ENCODE results near the gene THSD7B. TPM values are rescaled to one million over a fixed set of nuclear protein-coding genes. Genes with fewer than 3 reads are reported as not detected.

The THSD7B gene
- total and polyA plus RNA-seq, 2 of the 8 experiments (the other 6 are each of a cell fraction or from before 2014, with no cell fraction given) = 0.60 to 2.9 TPM

- no peak overlapping the region for H3K4me3 ChIP-seq (ENCODE audit: extremely low read depth in 1 of 4, insufficient read depth in 2 of 4, low read depth in 3 of 4, low read length in 4 of 4)
- H3K79me2 ChIP-seq (ENCODE audit: control insufficient read depth in 1 of 2, insufficient read depth in 2 of 2, low read length in 2 of 2) = no peaks in the 10 kb centered on the region
- H3K14ac ChIP-seq (ENCODE audit: insufficient read length) = no peak overlapping the region
- H3K9ac ChIP-seq (replicated peaks in 1 of 4; ENCODE audit: extremely low read depth in 1 of 4, low read depth in 3 of 4, low read length in 3 of 4) = no peak overlapping the region
- no peak overlapping the region for H3K4ac ChIP-seq (replicated peaks; ENCODE audit: insufficient read length, low read depth, low read length)
- H3K18ac ChIP-seq (ENCODE audit: extremely low read depth, low read length) = no peak overlapping the region
- H3K36me3 ChIP-seq (ENCODE audit: control insufficient read depth in 2 of 4, insufficient read depth in 4 of 4, low read length in 3 of 4) = no peaks in the 10 kb centered on the region
- no peak overlapping the region for H2AFZ ChIP-seq (ENCODE audit: low read length)
- H4K5ac ChIP-seq (ENCODE audit: insufficient read length, low read depth, low read length) = no peak overlapping the region
- H3K4me1 ChIP-seq (replicated peaks in 1 of 4; ENCODE audit: control insufficient read depth in 3 of 4, insufficient read depth in 4 of 4, low read length in 3 of 4) = no peaks in the 10 kb centered on the region
- CTCF ChIA-PET (ENCODE audit: partially characterized antibody) = interaction anchor here (0.6 kb wide), 1 partner anchor 985 kb away, joined by 3 read pairs; no protein-coding TSS in a partner anchor
- no peak overlapping the region for H3K4me2 ChIP-seq (ENCODE audit: insufficient read depth in 1 of 2, low read depth in 2 of 2, low read length in 2 of 2)
- no peaks in the 10 kb centered on the region for H4K20me1 ChIP-seq (replicated peaks in 1 of 2; ENCODE audit: control insufficient read depth in 1 of 2, insufficient read depth in 2 of 2, low read length in 2 of 2)
- POLR2A ChIA-PET (ENCODE audit: partially characterized antibody) = no interaction called here
- no peak overlapping the region for H2BK15ac ChIP-seq (ENCODE audit: low read length)
- H3K9me3 ChIP-seq (ENCODE audit: insufficient read depth in 2 of 2, low read depth in 1 of 2, low read length in 1 of 2) = no peaks in the 10 kb centered on the region
- H3K23me2 ChIP-seq (ENCODE audit: low read depth, low read length) = no peaks in the 10 kb centered on the region
- H3K23ac ChIP-seq (ENCODE audit: insufficient read length) = no peak overlapping the region
- no peak for TF ChIP-seq SP1 (IDR thresholded peaks at IDR 0.05; ENCODE audit: low read depth, low read length)
- TF ChIP-seq TEAD4 (IDR thresholded peaks at IDR 0.05; ENCODE audit: low read depth, low read length) = no peak
- no peak for TF ChIP-seq YY1 (IDR thresholded peaks at IDR 0.05; ENCODE audit: low read depth, low read length)
- TF ChIP-seq POU5F1 (IDR thresholded peaks at IDR 0.05; ENCODE audit: low read depth, low read length) = no peak
- no peak for TF ChIP-seq POLR2AphosphoS5 (IDR thresholded peaks at IDR 0.05; ENCODE audit: low read depth, low read length)
- TF ChIP-seq HDAC6 (IDR thresholded peaks at IDR 0.05; ENCODE audit: low read depth, low read length) = no peak
- no peak for TF ChIP-seq CHD2 (IDR thresholded peaks at IDR 0.05; ENCODE audit: low read length)
- TF ChIP-seq TAF7 (optimal IDR thresholded peaks at IDR 0.05; ENCODE audit: borderline replicate concordance, low read depth, low read length) = no peak
- no peak for TF ChIP-seq TBP (IDR thresholded peaks at IDR 0.05; ENCODE audit: low read depth, low read length)
- no peak for TF ChIP-seq JUN (IDR thresholded peaks at IDR 0.05; ENCODE audit: low read depth, low read length)
- TF ChIP-seq NANOG (IDR thresholded peaks at IDR 0.05; ENCODE audit: insufficient read depth, low read depth, low read length, poor library complexity, severe bottlenecking) = no peak
- DNase-seq (ENCODE audit: low read depth in 1 of 2, low spot score in 2 of 2) (no peak), FAIRE-seq (no peak)
- 95% methylated on average over 1 of the region's 1 CpG; no CpG with 5 or more reads in 1 of the 2 experiments for WGBS, 2 experiments (ENCODE audit: extremely low coverage in 1 of 2, insufficient coverage in 1 of 2, insufficient read length in 1 of 2, insufficient replicate concordance in 2 of 2, low coverage in 1 of 2, low lambda C conversion rate in 2 of 2, missing lambda C conversion rate in 1 of 2)
- H2BK12ac ChIP-seq (ENCODE audit: low read depth, low read length) = no peak overlapping the region
- no peaks in the 10 kb centered on the region for H3K27me3 ChIP-seq (replicated peaks in 1 of 4; ENCODE audit: control insufficient read depth in 3 of 4, extremely low read depth in 1 of 4, insufficient read depth in 3 of 4, low read length in 3 of 4)
- H2AK5ac ChIP-seq (ENCODE audit: low read depth, low read length) = no peak overlapping the region
- no peaks in the 10 kb centered on the region for H3K79me1 ChIP-seq (ENCODE audit: low read depth, low read length)
- H4K8ac ChIP-seq (ENCODE audit: extremely low read depth, insufficient read depth, low read length) = no peak overlapping the region
- H2BK5ac ChIP-seq (ENCODE audit: low read depth, low read length) = no peak overlapping the region
- no peak overlapping the region for H2BK20ac ChIP-seq (ENCODE audit: low read length)
- no peak overlapping the region for H2BK120ac ChIP-seq (replicated peaks; ENCODE audit: low read depth, low read length)
- H4K91ac ChIP-seq (replicated peaks; ENCODE audit: insufficient read length, low read length) = no peak overlapping the region
- H3K56ac ChIP-seq (replicated peaks; ENCODE audit: insufficient read length, low read depth, low read length) = no peak overlapping the region
- H3K27ac ChIP-seq (ENCODE audit: low read depth, low read length) = no peak overlapping the region
Observed at GRCh38 chr2:137199751-137200150, 434.4 kb downstream of the THSD7B start.
